Activated naive CD4-positive, alpha-beta T cell treated with anti-CD3 and anti-CD28 coated beads, Interleukin-2, amount 50 U/mL, for 16 hours (primary cell): ENCODE data around the gene PDE4D.
A peak's percentile ranks its signal among the peaks of the same experiment; 100 is the strongest.

ENCODE experiments used
- DNase-seq: peaks from one replicate; pipeline ENCODE4 v3.0.0-alpha.2; 2020

Gene PDE4D

GRCh38 chr5:59158637-59159391 is 734.7 kb downstream of the PDE4D start:
- DNase-seq, result no peak

- DNase-seq, result no peak
Measured at GRCh38 chr5:59158165-59158564, 735.4 kb downstream of the PDE4D start.

GRCh38 chr5:59157068-59157467 is 736.5 kb downstream of the PDE4D start:
- DNase-seq, result no peak

- no peak for DNase-seq
Measured at GRCh38 chr5:59152701-59153245, 740.8 kb downstream of the PDE4D start.

- no peak for DNase-seq
Measured at GRCh38 chr5:59151162-59151889, 742.2 kb downstream of the PDE4D start.

- DNase-seq, result no peak
Measured at GRCh38 chr5:59149827-59150226, 743.7 kb downstream of the PDE4D start.

GRCh38 chr5:59149271-59149670 is 744.3 kb downstream of the PDE4D start:
- no peak for DNase-seq

- no peak for DNase-seq
Measured at GRCh38 chr5:59146729-59147128, 746.8 kb downstream of the PDE4D start.

- no peak for DNase-seq
Measured at GRCh38 chr5:59143926-59144333, 749.6 kb downstream of the PDE4D start.

- DNase-seq, result no peak
Measured at GRCh38 chr5:59142927-59143326, 750.6 kb downstream of the PDE4D start.

- no peak for DNase-seq
Measured at GRCh38 chr5:59142138-59142537, 751.4 kb downstream of the PDE4D start.

GRCh38 chr5:59140133-59140532 is 753.4 kb downstream of the PDE4D start:
- DNase-seq, result no peak

GRCh38 chr5:59139695-59140094 is 753.8 kb downstream of the PDE4D start:
- no peak for DNase-seq

GRCh38 chr5:59138509-59138908 is 755.0 kb downstream of the PDE4D start:
- no peak for DNase-seq

- DNase-seq, result no peak
Measured at GRCh38 chr5:59137846-59138245, 755.7 kb downstream of the PDE4D start.

GRCh38 chr5:59136549-59136948 is 757.0 kb downstream of the PDE4D start:
- no peak for DNase-seq

GRCh38 chr5:59134471-59135163 is 758.9 kb downstream of the PDE4D start:
- no peak for DNase-seq

- no peak for DNase-seq
Measured at GRCh38 chr5:59133764-59134261, 759.7 kb downstream of the PDE4D start.

GRCh38 chr5:59132131-59132530 is 761.4 kb downstream of the PDE4D start:
- DNase-seq, result no peak

GRCh38 chr5:59130431-59130830 is 763.1 kb downstream of the PDE4D start:
- no peak for DNase-seq

GRCh38 chr5:59128646-59129290 is 764.8 kb downstream of the PDE4D start:
- no peak for DNase-seq

GRCh38 chr5:59126708-59127573 is 766.6 kb downstream of the PDE4D start:
- DNase-seq, result peak; percentile 11
